HCT116 (cell line): ENCODE data around the gene VTI1A. TPM values are rescaled to one million over a fixed set of nuclear protein-coding genes. Genes with fewer than 3 reads are reported as not detected.

ENCODE experiments used
- ATAC-seq: fragments of 200-7000 bp; cut with Tn5 transposase; 2 replicates; pipeline ENCODE4 v1.9.1; 2020; ENCODE audit warnings: mild to moderate bottlenecking, moderate library complexity
- BruUV-seq: library from RNA; stranded (reverse); fragments of 400-500 nt; replicated peaks from 2 replicates; lab custom pipeline; 2021; lab: Mats Ljungman, UMichigan
- CTCF ChIA-PET: fragments of 300-600 bp; sonication (Branson Sonifier 250); formaldehyde crosslinking; loops from one replicate; lab custom pipeline; 2021; ENCODE audit warnings: antibody characterized with exemption; lab: Charles Lee
- POLR2A ChIA-PET: fragments of 300-600, 350-600 bp; sonication (Branson Sonifier 250); formaldehyde crosslinking; loops from one replicate; lab custom pipeline; 2021; ENCODE audit warnings: antibody characterized with exemption; lab: Charles Lee
- RAD21 ChIA-PET, 2 experiments: fragments of 300-600 bp; sonication (Branson Sonifier 250); formaldehyde crosslinking; loops; one replicate each; lab custom pipeline; 2023; ENCODE audit warnings: low total read pairs in 2 of 2; ENCODE audit not compliant: uncharacterized antibody in 2 of 2, unreplicated experiment in 2 of 2, low non-redundant PET in 1 of 2; lab: Charles Lee
- DNase-seq: peaks from one replicate; pipeline ENCODE4 v3.0.0-alpha.2; 2010; ENCODE audit warnings: low read depth, low spot score
- H2AFZ ChIP-seq: fragments of 200-600 bp; shearing (Covaris generic), sonication (generic); 2 replicates; pipeline ENCODE4 v1.6.1; 2017; ENCODE audit warnings: low read depth, mixed run types, mixed read lengths, antibody characterized with exemption, low read length; ENCODE audit not compliant: poor library complexity, severe bottlenecking
- H3K27ac ChIP-seq: 2 replicates; pipeline ENCODE4 v1.5.1; 2012; ENCODE audit warnings: low read depth, low read length
- H3K27me3 ChIP-seq: fragments of 200-600 bp; sonication (generic); 2 replicates; pipeline ENCODE4 v1.6.1; 2016; ENCODE audit warnings: mixed run types, low read length, mixed read lengths; ENCODE audit not compliant: insufficient read depth
- H3K36me3 ChIP-seq, 2 experiments: fragments of 200-500 bp in 1 of 2; fragments of 200-600 bp in 1 of 2; sonication (Bioruptor generic) in 1 of 2; sonication (generic) in 1 of 2; 2 replicates each; pipeline versions ENCODE4 v1.5.1 to v1.6.1; 2014 to 2016; ENCODE audit warnings: low read length in 2 of 2, inconsistent platforms in 1 of 2, mixed read lengths in 1 of 2, mixed run types in 1 of 2; ENCODE audit not compliant: insufficient read depth in 2 of 2, control insufficient read depth in 1 of 2
- H3K4me1 ChIP-seq, 2 experiments: fragments of 200-600 bp in 1 of 2; sonication (generic) in 1 of 2; 2 replicates each; pipeline versions ENCODE4 v1.5.1 to v1.6.1; 2012 to 2017; ENCODE audit warnings: low read length in 2 of 2, inconsistent platforms in 1 of 2, mild to moderate bottlenecking in 1 of 2, mixed read lengths in 1 of 2, mixed run types in 1 of 2, moderate library complexity in 1 of 2; ENCODE audit not compliant: insufficient read depth in 2 of 2, control insufficient read depth in 1 of 2
- H3K4me2 ChIP-seq: fragments of 200-600 bp; sonication (generic); 2 replicates; pipeline ENCODE4 v1.6.1; 2017; ENCODE audit warnings: mixed run types, low read length, mixed read lengths
- H3K4me3 ChIP-seq, 2 experiments: fragments of 200-600 bp in 1 of 2; sonication (generic) in 1 of 2; replicated peaks in 1 of 2; 2 replicates each; pipeline ENCODE4 v1.5.1; 2011 to 2016; ENCODE audit warnings: low read length in 2 of 2, control low read depth in 1 of 2, low read depth in 1 of 2, mild to moderate bottlenecking in 1 of 2, mixed read lengths in 1 of 2, mixed run types in 1 of 2
- H3K79me2 ChIP-seq: fragments of 200-600 bp; sonication (generic); 2 replicates; pipeline ENCODE4 v1.6.1; 2017; ENCODE audit warnings: mild to moderate bottlenecking, mixed run types, low read length, moderate library complexity, mixed read lengths; ENCODE audit not compliant: insufficient read depth
- H3K9ac ChIP-seq: fragments of 200-600 bp; sonication (generic); 2 replicates; pipeline ENCODE4 v1.6.1; 2016; ENCODE audit warnings: low read length, mixed read lengths
- H3K9me2 ChIP-seq: fragments of 200-600 bp; sonication (generic), shearing (Covaris generic); 2 replicates; pipeline ENCODE4 v1.6.1; 2017; ENCODE audit warnings: mixed run types, mild to moderate bottlenecking, moderate library complexity; ENCODE audit not compliant: insufficient read depth
- H3K9me3 ChIP-seq, 2 experiments: fragments of 200-500 bp in 1 of 2; fragments of 200-600 bp in 1 of 2; sonication (Bioruptor generic) in 1 of 2; sonication (generic) in 1 of 2; 2 replicates each; pipeline ENCODE4 v1.6.1; 2014 to 2017; ENCODE audit warnings: low read length in 2 of 2, mixed read lengths in 2 of 2, inconsistent platforms in 1 of 2, low read depth in 1 of 2, mild to moderate bottlenecking in 1 of 2, mixed run types in 1 of 2, moderate library complexity in 1 of 2; ENCODE audit not compliant: control insufficient read depth in 1 of 2, insufficient read depth in 1 of 2
- H4K20me1 ChIP-seq: fragments of 200-600 bp; sonication (generic), shearing (Covaris generic); 2 replicates; pipeline ENCODE4 v1.6.1; 2017; ENCODE audit warnings: mixed run types, mild to moderate bottlenecking, moderate library complexity; ENCODE audit not compliant: insufficient read depth
- CBX3 ChIP-seq: IDR thresholded peaks from 2 replicates; pipeline ENCODE4 v1.6.1; 2012; ENCODE audit warnings: low read depth
- EGR1 ChIP-seq: IDR thresholded peaks from 2 replicates; pipeline ENCODE4 v1.6.1; 2012; ENCODE audit warnings: low read depth
- EZH2 ChIP-seq: fragments of 200-600 bp; sonication (generic); IDR thresholded peaks from 2 replicates; pipeline ENCODE4 v1.6.1; 2017; ENCODE audit warnings: antibody characterized with exemption, mixed run types
- EZH2phosphoT487 ChIP-seq: fragments of 200-600 bp; IDR thresholded peaks from 2 replicates; pipeline ENCODE4 v1.6.1; 2018; ENCODE audit warnings: antibody characterized with exemption, borderline replicate concordance
- FOSL1 ChIP-seq: IDR thresholded peaks from 2 replicates; pipeline ENCODE4 v1.6.1; 2012; ENCODE audit warnings: low read depth
- POLR2AphosphoS5 ChIP-seq: IDR thresholded peaks from 2 replicates; pipeline ENCODE4 v1.6.1; 2011; ENCODE audit warnings: mild to moderate bottlenecking, low read depth, low read length, moderate library complexity
- SIN3A ChIP-seq: IDR thresholded peaks from 2 replicates; pipeline ENCODE4 v1.6.1; 2012; ENCODE audit warnings: low read depth
- SP1 ChIP-seq: IDR thresholded peaks from 2 replicates; pipeline ENCODE4 v1.6.1; 2012; ENCODE audit warnings: low read depth
- SRF ChIP-seq: IDR thresholded peaks from 2 replicates; pipeline ENCODE4 v1.6.1; 2012; ENCODE audit warnings: low read depth
- TCF7L2 ChIP-seq: IDR thresholded peaks from 2 replicates; pipeline ENCODE4 v1.7.0; 2011; ENCODE audit warnings: borderline replicate concordance, inconsistent platforms; ENCODE audit not compliant: insufficient read depth, insufficient read length; ENCODE audit errors: extremely low read depth
- YY1 ChIP-seq: IDR thresholded peaks from 2 replicates; pipeline ENCODE4 v1.6.1; 2011; ENCODE audit warnings: low read length, low read depth, moderate library complexity, mild to moderate bottlenecking; ENCODE audit not compliant: insufficient replicate concordance; ENCODE audit errors: extremely low read depth
- ZFX ChIP-seq: fragments of 450-650 bp; IDR thresholded peaks from 2 replicates; pipeline ENCODE4 v1.6.1; 2017
- ZNF274 ChIP-seq: fragments of 200-500 bp; sonication (Bioruptor generic); IDR thresholded peaks from 2 replicates; pipeline ENCODE4 v1.6.1; 2014; ENCODE audit warnings: mild to moderate bottlenecking, low read depth, low read length, inconsistent platforms
- intact Hi-C: fragments of 100-400 bp; cut with micrococcal nuclease; formaldehyde crosslinking; loops from 2 replicates; pipeline ENCODE4 v1.10.0; 2022
- total RNA-seq: library from RNA; stranded (reverse); gene quantifications from one replicate; pipeline ENCODE4 v1.2.1, GENCODE V29; 2021; ENCODE audit not compliant: unreplicated experiment
- TF ChIP-seq, protein P1 (sequence below), 3 experiments: fragments of 200-600 bp in 1 of 3; sonication (generic) in 1 of 3; IDR thresholded peaks in 2 of 3; conservative IDR thresholded peaks in 1 of 3; 2 replicates each; pipeline ENCODE4 v1.5.1; 2012 to 2017; ENCODE audit warnings: low read depth in 2 of 3, low read length in 2 of 3, antibody characterized with exemption in 1 of 3, borderline replicate concordance in 1 of 3, control low read depth in 1 of 3, mild to moderate bottlenecking in 1 of 3, mixed read lengths in 1 of 3, mixed run types in 1 of 3, moderate library complexity in 1 of 3; ENCODE audit not compliant: insufficient read depth in 1 of 3
- TF ChIP-seq, protein P2 (sequence below): IDR thresholded peaks from 2 replicates; pipeline ENCODE4 v1.6.1; 2012; ENCODE audit warnings: low read depth
- TF ChIP-seq, protein P3 (sequence below): IDR thresholded peaks from 2 replicates; pipeline ENCODE4 v1.6.1; 2012
- TF ChIP-seq, protein P4 (sequence below): IDR thresholded peaks from 2 replicates; pipeline ENCODE4 v1.6.1; 2012

Gene VTI1A
- total RNA-seq, 1 experiment from 2014 or later = 80.7 TPM

DNA sequence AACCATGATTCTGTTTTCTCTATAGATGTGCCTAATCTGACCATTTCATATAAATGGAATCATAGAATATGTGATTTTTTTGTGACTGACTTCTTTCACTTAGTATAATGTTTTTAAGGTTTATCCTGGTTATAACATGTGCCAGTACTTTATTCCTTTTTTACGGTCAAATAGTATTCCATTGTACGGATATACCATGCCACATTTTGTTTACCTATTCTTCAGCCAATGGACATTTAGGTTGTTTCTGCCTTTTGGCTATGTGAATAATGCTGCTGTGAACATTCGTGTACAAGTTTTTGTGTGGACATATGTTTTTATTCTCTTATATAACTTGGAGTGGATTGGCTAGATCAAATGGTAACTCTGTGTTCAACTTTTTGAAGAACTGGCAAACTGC is 324.7 kb downstream of the VTI1A start (continued):
- TF ChIP-seq, protein P1, sequence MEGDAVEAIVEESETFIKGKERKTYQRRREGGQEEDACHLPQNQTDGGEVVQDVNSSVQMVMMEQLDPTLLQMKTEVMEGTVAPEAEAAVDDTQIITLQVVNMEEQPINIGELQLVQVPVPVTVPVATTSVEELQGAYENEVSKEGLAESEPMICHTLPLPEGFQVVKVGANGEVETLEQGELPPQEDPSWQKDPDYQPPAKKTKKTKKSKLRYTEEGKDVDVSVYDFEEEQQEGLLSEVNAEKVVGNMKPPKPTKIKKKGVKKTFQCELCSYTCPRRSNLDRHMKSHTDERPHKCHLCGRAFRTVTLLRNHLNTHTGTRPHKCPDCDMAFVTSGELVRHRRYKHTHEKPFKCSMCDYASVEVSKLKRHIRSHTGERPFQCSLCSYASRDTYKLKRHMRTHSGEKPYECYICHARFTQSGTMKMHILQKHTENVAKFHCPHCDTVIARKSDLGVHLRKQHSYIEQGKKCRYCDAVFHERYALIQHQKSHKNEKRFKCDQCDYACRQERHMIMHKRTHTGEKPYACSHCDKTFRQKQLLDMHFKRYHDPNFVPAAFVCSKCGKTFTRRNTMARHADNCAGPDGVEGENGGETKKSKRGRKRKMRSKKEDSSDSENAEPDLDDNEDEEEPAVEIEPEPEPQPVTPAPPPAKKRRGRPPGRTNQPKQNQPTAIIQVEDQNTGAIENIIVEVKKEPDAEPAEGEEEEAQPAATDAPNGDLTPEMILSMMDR (IDR thresholded peaks at IDR 0.05 in 2 of 3, conservative IDR thresholded peaks at IDR 0.05 in 1 of 3; ENCODE audit: borderline replicate concordance in 1 of 3, insufficient read depth in 1 of 3, low read depth in 2 of 3, low read length in 2 of 3) = no peak

DNA sequence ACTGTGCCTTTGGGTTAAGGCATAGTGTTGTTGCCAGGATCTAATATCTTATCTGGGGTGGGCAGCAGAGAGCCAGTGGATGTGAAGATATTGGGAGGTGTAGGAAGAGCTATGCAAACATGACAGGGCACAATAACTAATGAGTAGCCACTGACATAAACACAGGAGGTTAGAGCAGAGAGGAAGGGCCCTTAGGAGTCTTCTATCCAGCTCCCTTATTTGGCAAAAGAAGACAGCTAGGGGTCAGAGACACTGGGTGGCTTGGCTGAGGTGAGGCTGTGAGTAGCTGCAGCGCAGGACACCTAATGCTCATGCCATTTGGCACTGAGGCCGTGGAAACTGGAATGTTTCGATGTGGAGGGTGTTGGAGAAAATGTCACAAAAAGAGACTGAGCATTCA is 326.8 kb downstream of the VTI1A start:
- H3K4me3 ChIP-seq = no peak overlapping the region
- ATAC-seq (no peak), DNase-seq (no peak)
- no peaks in the 10 kb centered on the region for H3K27me3 ChIP-seq
- H3K4me2 ChIP-seq = no peak overlapping the region
- H3K9ac ChIP-seq = no peak overlapping the region
- no peaks in the 10 kb centered on the region for H3K9me3 ChIP-seq
- no peak overlapping the region for H3K27ac ChIP-seq
- H3K4me1 ChIP-seq = peaks cover 18 to 25% of the 10 kb centered on the region in 2 experiments
- no TSS peak for BruUV-seq
- H3K36me3 ChIP-seq = no peaks in the 10 kb centered on the region
- POLR2A ChIA-PET = no interaction called here
- CTCF ChIA-PET = no interaction called here
- no peaks in the 10 kb centered on the region for H3K79me2 ChIP-seq
- no peak for TF ChIP-seq CBX3
- no peak for TF ChIP-seq EZH2phosphoT487
- TF ChIP-seq SIN3A = no peak
- TF ChIP-seq EGR1 = no peak
- TF ChIP-seq, protein P2, sequence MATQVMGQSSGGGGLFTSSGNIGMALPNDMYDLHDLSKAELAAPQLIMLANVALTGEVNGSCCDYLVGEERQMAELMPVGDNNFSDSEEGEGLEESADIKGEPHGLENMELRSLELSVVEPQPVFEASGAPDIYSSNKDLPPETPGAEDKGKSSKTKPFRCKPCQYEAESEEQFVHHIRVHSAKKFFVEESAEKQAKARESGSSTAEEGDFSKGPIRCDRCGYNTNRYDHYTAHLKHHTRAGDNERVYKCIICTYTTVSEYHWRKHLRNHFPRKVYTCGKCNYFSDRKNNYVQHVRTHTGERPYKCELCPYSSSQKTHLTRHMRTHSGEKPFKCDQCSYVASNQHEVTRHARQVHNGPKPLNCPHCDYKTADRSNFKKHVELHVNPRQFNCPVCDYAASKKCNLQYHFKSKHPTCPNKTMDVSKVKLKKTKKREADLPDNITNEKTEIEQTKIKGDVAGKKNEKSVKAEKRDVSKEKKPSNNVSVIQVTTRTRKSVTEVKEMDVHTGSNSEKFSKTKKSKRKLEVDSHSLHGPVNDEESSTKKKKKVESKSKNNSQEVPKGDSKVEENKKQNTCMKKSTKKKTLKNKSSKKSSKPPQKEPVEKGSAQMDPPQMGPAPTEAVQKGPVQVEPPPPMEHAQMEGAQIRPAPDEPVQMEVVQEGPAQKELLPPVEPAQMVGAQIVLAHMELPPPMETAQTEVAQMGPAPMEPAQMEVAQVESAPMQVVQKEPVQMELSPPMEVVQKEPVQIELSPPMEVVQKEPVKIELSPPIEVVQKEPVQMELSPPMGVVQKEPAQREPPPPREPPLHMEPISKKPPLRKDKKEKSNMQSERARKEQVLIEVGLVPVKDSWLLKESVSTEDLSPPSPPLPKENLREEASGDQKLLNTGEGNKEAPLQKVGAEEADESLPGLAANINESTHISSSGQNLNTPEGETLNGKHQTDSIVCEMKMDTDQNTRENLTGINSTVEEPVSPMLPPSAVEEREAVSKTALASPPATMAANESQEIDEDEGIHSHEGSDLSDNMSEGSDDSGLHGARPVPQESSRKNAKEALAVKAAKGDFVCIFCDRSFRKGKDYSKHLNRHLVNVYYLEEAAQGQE = no peak
- TF ChIP-seq YY1 = no peak
- TF ChIP-seq, protein P3, sequence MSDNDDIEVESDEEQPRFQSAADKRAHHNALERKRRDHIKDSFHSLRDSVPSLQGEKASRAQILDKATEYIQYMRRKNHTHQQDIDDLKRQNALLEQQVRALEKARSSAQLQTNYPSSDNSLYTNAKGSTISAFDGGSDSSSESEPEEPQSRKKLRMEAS = no peak
- no peak for TF ChIP-seq FOSL1
- no peak for TF ChIP-seq POLR2AphosphoS5
- no peak for TF ChIP-seq SRF
- TF ChIP-seq, protein P4, sequence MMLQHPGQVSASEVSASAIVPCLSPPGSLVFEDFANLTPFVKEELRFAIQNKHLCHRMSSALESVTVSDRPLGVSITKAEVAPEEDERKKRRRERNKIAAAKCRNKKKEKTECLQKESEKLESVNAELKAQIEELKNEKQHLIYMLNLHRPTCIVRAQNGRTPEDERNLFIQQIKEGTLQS = no peak
- no peak for TF ChIP-seq TCF7L2
- no peak for TF ChIP-seq EZH2
- TF ChIP-seq ZNF274 = no peak
- no peak for TF ChIP-seq ZFX
- no peak for TF ChIP-seq SP1
- no peak overlapping the region for H2AFZ ChIP-seq
- RAD21 ChIA-PET = no interaction called here
- intact Hi-C loops = no loop called here
- no peaks in the 10 kb centered on the region for H4K20me1 ChIP-seq
- H3K9me2 ChIP-seq = no peaks in the 10 kb centered on the region
